NCI-H1092 (cell line): ENCODE results near the gene TSPAN3.

ENCODE experiments used
- DNase-seq: peaks from one replicate; lab custom pipeline; 2025; lab: John Stamatoyannopoulos, UW

The TSPAN3 gene

GRCh38 chr15:77009646-77010311, 61.1 kb downstream of the TSPAN3 start:
- no peak for DNase-seq

GRCh38 chr15:77009176-77009575, 61.7 kb downstream of the TSPAN3 start:
- DNase-seq, result no peak

GRCh38 chr15:77004189-77004588, 66.7 kb downstream of the TSPAN3 start:
- DNase-seq, result no peak

GRCh38 chr15:77002954-77003912, 67.7 kb downstream of the TSPAN3 start:
- no peak for DNase-seq

GRCh38 chr15:77002436-77002835, 68.5 kb downstream of the TSPAN3 start:
- DNase-seq, result no peak

- no peak for DNase-seq
Observed at GRCh38 chr15:77001966-77002365, 68.9 kb downstream of the TSPAN3 start.

- no peak for DNase-seq
Observed at GRCh38 chr15:77001351-77001750, 69.6 kb downstream of the TSPAN3 start.

GRCh38 chr15:76999996-77000395, 70.9 kb downstream of the TSPAN3 start:
- DNase-seq, result no peak

GRCh38 chr15:76998663-76999285, 72.1 kb downstream of the TSPAN3 start:
- DNase-seq, result no peak

- DNase-seq, result no peak
Observed at GRCh38 chr15:76996526-76997401, 74.1 kb downstream of the TSPAN3 start.

GRCh38 chr15:76996076-76996525, 74.8 kb downstream of the TSPAN3 start:
- DNase-seq, result no peak

GRCh38 chr15:76994971-76995945, 75.7 kb downstream of the TSPAN3 start, which contains the start of gene PSTPIP1:
Gene PSTPIP1, plus strand, starts transcription at chr15:76995126. Its CDS starts 448 bp downstream, at chr15:76995574.
- DNase-seq, result no peak

GRCh38 chr15:76994496-76994895, 76.4 kb downstream of the TSPAN3 start:
- DNase-seq, result no peak

GRCh38 chr15:76994001-76994400, 76.9 kb downstream of the TSPAN3 start:
- no peak for DNase-seq

GRCh38 chr15:76993114-76993725, 77.7 kb downstream of the TSPAN3 start:
- no peak for DNase-seq

- DNase-seq, result no peak
Observed at GRCh38 chr15:76991741-76992645, 78.9 kb downstream of the TSPAN3 start.
